Epithelial cell of esophagus (primary cell): ENCODE results near the gene USP9X.

ENCODE experiments used
- DNase-seq: peaks from one replicate; pipeline ENCODE4 v3.0.0; 2010; ENCODE audit warnings: low read depth
- H3K4me3 ChIP-seq: 2 replicates; pipeline ENCODE4 v1.5.1; 2011; ENCODE audit warnings: mild to moderate bottlenecking, low read length, control low read depth
- CTCF ChIP-seq: IDR thresholded peaks from 2 replicates; pipeline ENCODE4 v1.5.1; 2011; ENCODE audit warnings: low read depth, mild to moderate bottlenecking, low read length, control low read depth, inconsistent platforms; ENCODE audit not compliant: insufficient read depth; ENCODE audit errors: missing control alignments

The USP9X gene

GRCh38 chrX:41127477-41128192 is 42.4 kb downstream of the USP9X start:
- no peak for DNase-seq
- no peak for TF ChIP-seq CTCF
- no peak overlapping the region for H3K4me3 ChIP-seq

- no peak overlapping the region for H3K4me3 ChIP-seq
- TF ChIP-seq CTCF = no peak
- no peak for DNase-seq
Measured at GRCh38 chrX:41128955-41129354, 43.7 kb downstream of the USP9X start.

- no peak for DNase-seq
Measured at GRCh38 chrX:41131766-41132165, 46.5 kb downstream of the USP9X start.

GRCh38 chrX:41133551-41133950 is 48.3 kb downstream of the USP9X start:
- no peak for TF ChIP-seq CTCF
- DNase-seq = no peak
- no peak overlapping the region for H3K4me3 ChIP-seq

More at GRCh38 chrX:41131766-41132165, 46.5 kb downstream of the USP9X start:
- no peak overlapping the region for H3K4me3 ChIP-seq
- TF ChIP-seq CTCF = no peak

- no peak for TF ChIP-seq CTCF
- DNase-seq = no peak
- H3K4me3 ChIP-seq = no peak overlapping the region
Measured at GRCh38 chrX:41137589-41137988, 52.3 kb downstream of the USP9X start.

- H3K4me3 ChIP-seq = no peak overlapping the region
- DNase-seq = no peak
- TF ChIP-seq CTCF = no peak
Measured at GRCh38 chrX:41142130-41142910, 57.1 kb downstream of the USP9X start.
